A673 (cell line): ENCODE data around the gene DPP9. TPM values are rescaled to one million over a fixed set of nuclear protein-coding genes. Genes with fewer than 3 reads are reported as not detected.

Experiments
- BruUV-seq: library from RNA; stranded (reverse); fragments of 400-500 nt; replicated peaks from 2 replicates; lab custom pipeline; 2021; lab: Mats Ljungman, UMichigan
- CTCF ChIA-PET: fragments of 300-600 bp; sonication (Branson Sonifier 250); formaldehyde crosslinking; loops from one replicate; lab custom pipeline; 2022; ENCODE audit warnings: antibody characterized with exemption; lab: Charles Lee
- POLR2A ChIA-PET: fragments of 300-600 bp; sonication (Branson Sonifier 250); formaldehyde crosslinking; loops from one replicate; lab custom pipeline; 2022; ENCODE audit warnings: antibody characterized with exemption; ENCODE audit not compliant: low non-redundant PET; lab: Charles Lee
- DNase-seq: peaks from one replicate; pipeline ENCODE4 v3.0.0-alpha.2; 2015; ENCODE audit warnings: low spot score
- H3K27ac ChIP-seq: fragments of 200-600 bp; sonication (generic); 2 replicates; pipeline ENCODE4 v1.5.1; 2016; ENCODE audit warnings: mixed run types, low read depth, mild to moderate bottlenecking, mixed read lengths, antibody characterized with exemption, low read length; ENCODE audit not compliant: poor library complexity, severe bottlenecking
- H3K27me3 ChIP-seq: fragments of 200-600 bp; sonication (generic); replicated peaks from 2 replicates; pipeline ENCODE4 v1.6.1; 2017; ENCODE audit warnings: mixed run types, low read depth, mild to moderate bottlenecking, mixed read lengths, antibody characterized with exemption, low read length; ENCODE audit not compliant: insufficient read depth, poor library complexity
- H3K36me3 ChIP-seq: fragments of 200-600 bp; sonication (generic); 2 replicates; pipeline ENCODE4 v1.6.1; 2016; ENCODE audit warnings: mixed run types, mild to moderate bottlenecking, mixed read lengths, antibody characterized with exemption, low read length; ENCODE audit not compliant: insufficient read depth, poor library complexity, severe bottlenecking
- H3K4me1 ChIP-seq: fragments of 200-600 bp; sonication (generic); 2 replicates; pipeline ENCODE4 v1.6.1; 2017; ENCODE audit warnings: mixed run types, mild to moderate bottlenecking, mixed read lengths, antibody characterized with exemption, low read length; ENCODE audit not compliant: insufficient read depth, poor library complexity, severe bottlenecking
- H3K4me3 ChIP-seq: fragments of 200-600 bp; sonication (generic); 2 replicates; pipeline ENCODE4 v1.5.1; 2016; ENCODE audit warnings: low read depth, mixed run types, mild to moderate bottlenecking, mixed read lengths, low read length; ENCODE audit not compliant: poor library complexity, severe bottlenecking
- H3K9me3 ChIP-seq: fragments of 200-600 bp; sonication (generic); 2 replicates; pipeline ENCODE4 v1.6.1; 2016; ENCODE audit warnings: mixed run types, low read depth, mild to moderate bottlenecking, mixed read lengths, antibody characterized with exemption, low read length; ENCODE audit not compliant: poor library complexity, severe bottlenecking
- CTCF ChIP-seq: fragments of 300-800, 200-600 bp; sonication (generic); conservative IDR thresholded peaks from 2 replicates; pipeline ENCODE4 v1.5.1; 2017; ENCODE audit warnings: low read depth, mild to moderate bottlenecking, antibody characterized with exemption, low read length, moderate library complexity, mixed read lengths
- EZH2 ChIP-seq: fragments of 200-600 bp; sonication (generic); IDR thresholded peaks from 2 replicates; pipeline ENCODE4 v1.6.1; 2017; ENCODE audit warnings: borderline replicate concordance, low read depth, mild to moderate bottlenecking, mixed read lengths, antibody characterized with exemption, low read length; ENCODE audit not compliant: poor library complexity, severe bottlenecking
- intact Hi-C: fragments of 100-400 bp; cut with micrococcal nuclease; formaldehyde crosslinking; loops from one replicate; pipeline ENCODE4 v1.10.0; 2022; ENCODE audit not compliant: unreplicated experiment
- microRNA-seq: library from miRNA; unstranded; fragments of <30 nt; microRNA quantifications from one replicate; pipeline ENCODE4 v1.2.0, GENCODE V29; 2021
- total RNA-seq: library from RNA; stranded (reverse); gene quantifications from 2 replicates; pipeline ENCODE4 v1.2.3, GENCODE V29; 2021

The DPP9 gene
- total RNA-seq, 1 experiment from 2014 or later, result 65.7 TPM

- H3K4me3 ChIP-seq, result no peak overlapping the region
- no peak overlapping the region for H3K27ac ChIP-seq
- H3K36me3 ChIP-seq, result no peaks in the 10 kb centered on the region
- DNase-seq, result peak; percentile 53
- TF ChIP-seq EZH2 (no peak), CTCF (peak; percentile 82)
- ChIA-PET CTCF (interaction anchor here (0.7 to 1.7 kb wide), 2 partner anchors 21 to 56 kb away, joined by 3 to 5 read pairs; no protein-coding TSS in a partner anchor), POLR2A (no interaction called here)
- BruUV-seq, result no TSS peak
- intact Hi-C loops, result no loop called here
- H3K4me1 ChIP-seq, result peaks cover 7% of the 10 kb centered on the region
- H3K9me3 ChIP-seq, result no peaks in the 10 kb centered on the region
- H3K27me3 ChIP-seq, result no peaks in the 10 kb centered on the region
Observed at GRCh38 chr19:4633140-4633967, 90.3 kb downstream of the DPP9 start.

Small RNA genes within 50 kb of the gene (microRNA-seq; reads per million reads assigned to microRNA genes)
- gene MIR7-3, result 6.5 reads per million, percentile 21 among the genes with 10 or more reads in this experiment

Other genes starting within 250 kb of the DPP9 start
- gene PLIN4, start 205.4 kb downstream of the DPP9 start, total RNA-seq, result 1.0 and 1.3 TPM in 2 replicates
- gene PLIN5, start 188.6 kb downstream of the DPP9 start, total RNA-seq, result 3.0 and 6.8 TPM in 2 replicates
- gene LRG1, start 183.8 kb downstream of the DPP9 start, total RNA-seq, result 0.20 TPM in 1 of 2 replicates, not detected in the other
- gene SEMA6B, start 164.2 kb downstream of the DPP9 start, total RNA-seq, result 9.2 and 12.2 TPM in 2 replicates
- 24.7 and 25.4 TPM in 2 replicates for gene TNFAIP8L1, start 84.3 kb downstream of the DPP9 start, total RNA-seq
- 128 TPM in 2 replicates for gene MYDGF, start 53.5 kb downstream of the DPP9 start, total RNA-seq
- 17.4 and 18.9 TPM in 2 replicates for gene FEM1A, start 67.9 kb upstream of the DPP9 start, total RNA-seq
- gene TICAM1, start 107.9 kb upstream of the DPP9 start, total RNA-seq, result 5.6 and 7.0 TPM in 2 replicates
- gene PLIN3, start 143.8 kb upstream of the DPP9 start, total RNA-seq, result 30.6 and 39.9 TPM in 2 replicates
- gene ARRDC5, start 179.1 kb upstream of the DPP9 start, total RNA-seq, result not detected in 2 replicates
- gene UHRF1, start 185.7 kb upstream of the DPP9 start, total RNA-seq, result 192 and 203 TPM in 2 replicates
- 30.0 and 34.8 TPM in 2 replicates for gene KDM4B, start 245.3 kb upstream of the DPP9 start, total RNA-seq